Endothelial cell of umbilical vein (primary cell): ENCODE data around the gene NRCAM. TPM values are rescaled to one million over a fixed set of nuclear protein-coding genes. Genes with fewer than 3 reads are reported as not detected.

Source experiments
- BruUV-seq: library from RNA; stranded (reverse); fragments of 400-500 nt; replicated peaks from 2 replicates; lab custom pipeline; 2021; lab: Mats Ljungman, UMichigan
- CTCF ChIA-PET: fragments of 300-600, 350-600 bp; sonication (Branson Sonifier 250); formaldehyde crosslinking; loops from one replicate; lab custom pipeline; 2021; ENCODE audit warnings: antibody characterized with exemption, inconsistent platforms; lab: Charles Lee
- POLR2A ChIA-PET: fragments of 300-600, 350-600 bp; sonication (Branson Sonifier 250); formaldehyde crosslinking; loops from one replicate; lab custom pipeline; 2021; ENCODE audit warnings: antibody characterized with exemption, inconsistent platforms; lab: Charles Lee
- DNase-seq: peaks from one replicate; pipeline ENCODE4 v3.0.0-alpha.2; 2011; ENCODE audit warnings: low read depth, low spot score
- FAIRE-seq: peaks from 2 replicates; lab custom pipeline; 2011; peaks lifted over from hg19 to GRCh38; lab: Jason Lieb, UNC
- H2AFZ ChIP-seq: 2 replicates; pipeline ENCODE4 v1.6.0; 2012; ENCODE audit warnings: low read depth, low read length, control low read depth, inconsistent platforms
- H3K27ac ChIP-seq: 2 replicates; pipeline ENCODE4 v1.5.1; 2011; ENCODE audit warnings: low read depth, mild to moderate bottlenecking, control low read depth, low read length, moderate library complexity; ENCODE audit not compliant: insufficient read depth
- H3K27me3 ChIP-seq, 2 experiments: 2 replicates each; pipeline versions ENCODE4 v1.6.0 to v1.6.1; 2011; ENCODE audit warnings: low read length in 2 of 2, mixed read lengths in 1 of 2; ENCODE audit not compliant: control insufficient read depth in 2 of 2, insufficient read depth in 2 of 2
- H3K36me3 ChIP-seq, 2 experiments: 2 replicates in 1 of 2; 3 replicates in 1 of 2; pipeline ENCODE4 v1.5.1; 2011; ENCODE audit warnings: low read length in 2 of 2, mild to moderate bottlenecking in 1 of 2, moderate library complexity in 1 of 2; ENCODE audit not compliant: control insufficient read depth in 2 of 2, insufficient read depth in 2 of 2; ENCODE audit errors: extremely low read depth in 1 of 2
- H3K4me1 ChIP-seq: 3 replicates; pipeline ENCODE4 v1.5.1; 2011; ENCODE audit warnings: mild to moderate bottlenecking, low read length; ENCODE audit not compliant: control insufficient read depth, insufficient read depth; ENCODE audit errors: extremely low read depth
- H3K4me2 ChIP-seq: 2 replicates; pipeline ENCODE4 v1.6.1; 2011; ENCODE audit warnings: low read length, control low read depth, mixed read lengths; ENCODE audit not compliant: insufficient read depth
- H3K4me3 ChIP-seq, 3 experiments: fragments of 200-600 bp in 1 of 3; sonication (generic), shearing (Covaris generic) in 1 of 3; replicated peaks in 1 of 3; 2 replicates each; pipeline ENCODE4 v1.5.1; 2011 to 2016; ENCODE audit warnings: control low read depth in 3 of 3, low read length in 3 of 3, mild to moderate bottlenecking in 2 of 3, inconsistent platforms in 1 of 3, low read depth in 1 of 3, moderate library complexity in 1 of 3; ENCODE audit not compliant: insufficient read depth in 1 of 3
- H3K79me2 ChIP-seq: 2 replicates; pipeline ENCODE4 v1.6.0; 2012; ENCODE audit warnings: low read length, inconsistent platforms; ENCODE audit not compliant: control insufficient read depth, insufficient read depth
- H3K9ac ChIP-seq: replicated peaks from 2 replicates; pipeline ENCODE3; 2011; ENCODE audit warnings: low read length, control low read depth; ENCODE audit not compliant: insufficient read depth; ENCODE audit errors: extremely low read depth
- H3K9me1 ChIP-seq: replicated peaks from 3 replicates; pipeline ENCODE4 v1.6.0; 2011; ENCODE audit warnings: mild to moderate bottlenecking, low read length; ENCODE audit not compliant: control insufficient read depth, insufficient read depth; ENCODE audit errors: extremely low read depth
- H3K9me3 ChIP-seq: replicated peaks from 2 replicates; pipeline ENCODE4 v1.5.1; 2012; ENCODE audit warnings: low read length, inconsistent platforms; ENCODE audit not compliant: control insufficient read depth, insufficient read depth
- H4K20me1 ChIP-seq: replicated peaks from 2 replicates; pipeline ENCODE3; 2011; ENCODE audit warnings: mild to moderate bottlenecking, low read length; ENCODE audit not compliant: control insufficient read depth, insufficient read depth; ENCODE audit errors: extremely low read depth
- CTCF ChIP-seq, 2 donors: IDR thresholded peaks; 1 replicate in 1 of 2; 2 replicates in 1 of 2; pipeline ENCODE4 v1.5.1; 2011; ENCODE audit warnings: low read length in 2 of 2, mild to moderate bottlenecking in 2 of 2, moderate library complexity in 2 of 2, control low read depth in 1 of 2, inconsistent platforms in 1 of 2, low read depth in 1 of 2; ENCODE audit not compliant: insufficient read depth in 1 of 2; ENCODE audit errors: extremely low read depth in 1 of 2
- EZH2 ChIP-seq: IDR thresholded peaks from 2 replicates; pipeline ENCODE4 v1.6.1; 2012; ENCODE audit warnings: borderline replicate concordance, low read depth, mild to moderate bottlenecking, moderate library complexity, low read length, inconsistent platforms; ENCODE audit not compliant: severe bottlenecking
- FOS ChIP-seq: IDR thresholded peaks from 2 replicates; pipeline ENCODE4 v1.6.1; 2011; ENCODE audit warnings: mild to moderate bottlenecking, low read length, moderate library complexity, borderline replicate concordance; ENCODE audit not compliant: insufficient read depth
- GATA2 ChIP-seq: IDR thresholded peaks from 2 replicates; pipeline ENCODE4 v1.7.0; 2011; ENCODE audit warnings: low read depth, mild to moderate bottlenecking, moderate library complexity, mixed read lengths, low read length; ENCODE audit not compliant: insufficient read length, insufficient read depth
- JUN ChIP-seq: IDR thresholded peaks from 2 replicates; pipeline ENCODE4 v1.6.1; 2011; ENCODE audit warnings: borderline replicate concordance, low read depth; ENCODE audit not compliant: insufficient read length, insufficient read depth
- MAX ChIP-seq: IDR thresholded peaks from 2 replicates; pipeline ENCODE4 v1.6.1; 2011; ENCODE audit not compliant: insufficient read depth, insufficient read length
- MYC ChIP-seq: IDR thresholded peaks from one replicate; pipeline ENCODE4 v1.6.1; 2011; ENCODE audit warnings: mild to moderate bottlenecking, low read depth, low read length
- POLR2A ChIP-seq: IDR thresholded peaks from 2 replicates; pipeline ENCODE4 v1.6.1; 2012; ENCODE audit warnings: low read depth, mild to moderate bottlenecking, control low read depth, low read length
- POLR2AphosphoS5 ChIP-seq: IDR thresholded peaks from 2 replicates; pipeline ENCODE4 v1.6.1; 2012; ENCODE audit warnings: low read depth, mild to moderate bottlenecking, control low read depth, low read length, moderate library complexity; ENCODE audit not compliant: insufficient read depth
- dilution Hi-C: fragments of 300-500 bp; cut with MboI; formaldehyde crosslinking; loops from one replicate; pipeline ENCODE4 v1.15.0; 2019; ENCODE audit warnings: low sequenced_read_pairs; ENCODE audit not compliant: extremely low pct_ligation_motif_present
- intact Hi-C: fragments of 100-400 bp; cut with micrococcal nuclease; formaldehyde crosslinking; loops from one replicate; pipeline ENCODE4 v1.10.0; 2022
- polyA plus RNA-seq, 4 experiments: library from polyadenylated mRNA; depleted of rRNA in 3 of 4; stranded (reverse) in 3 of 4; unstranded in 1 of 4; fragments of >200 nt; gene quantifications; 2 replicates each; pipeline versions ENCODE4 v1.2.1 to v1.2.3, GENCODE V29; 2011 to 2012; ENCODE audit warnings: missing spikeins in 1 of 4
- total RNA-seq: library from RNA; stranded (reverse); gene quantifications from 2 replicates; pipeline ENCODE4 v1.2.3, GENCODE V29; 2021

Gene NRCAM
- total and polyA plus RNA-seq, 2 donors (not counting 3 experiments of a cell fraction or from before 2014, with no cell fraction given): 26.0 to 47.6 TPM

GRCh38 chr7:108396080-108396479, 60.2 kb downstream of the NRCAM start:
- Histone ChIP-seq H3K4me1 (no peaks in the 10 kb centered on the region), H3K9me1 (no peaks in the 10 kb centered on the region), H3K27me3 (no peaks in the 10 kb centered on the region), H2AFZ (no peak overlapping the region), H3K79me2 (peaks cover 13% of the 10 kb centered on the region), H3K4me2 (no peak overlapping the region), H3K9ac (no peak overlapping the region), H4K20me1 (no peaks in the 10 kb centered on the region), H3K9me3 (no peaks in the 10 kb centered on the region), H3K36me3 (peaks cover 0 to 4% of the 10 kb centered on the region in 2 experiments), H3K27ac (no peak overlapping the region), H3K4me3 (no peak overlapping the region)
- FAIRE-seq (no peak), DNase-seq (no peak)
- CTCF ChIA-PET: no interaction called here
- intact Hi-C loops: no loop called here
- POLR2A ChIA-PET: no interaction called here
- TF ChIP-seq JUN: no peak
- no peak for TF ChIP-seq POLR2AphosphoS5
- TF ChIP-seq FOS: no peak
- TF ChIP-seq CTCF (IDR thresholded peaks at IDR 0.05; ENCODE audit: extremely low read depth in 1 of 2, insufficient read depth in 1 of 2, low read depth in 1 of 2, low read length in 2 of 2): no peak
- no peak for TF ChIP-seq MYC
- no peak for TF ChIP-seq POLR2A
- TF ChIP-seq MAX: no peak
- no peak for TF ChIP-seq EZH2
- no peak for TF ChIP-seq GATA2
- no TSS peak for BruUV-seq
- dilution Hi-C loops: no loop called here
